NCI-H2107 treated with DMSO at 0.1 percent for 48 hours (cell line): ENCODE measurements around the gene KIAA1143.

Source experiments
- DNase-seq: peaks from one replicate; lab custom pipeline; 2025; ENCODE audit not compliant: unreplicated experiment; lab: John Stamatoyannopoulos, UW

Gene KIAA1143

GRCh38 chr3:44761424-44762169 is at the start of gene KIAA1143, which contains the start of gene KIF15:
Gene KIAA1143 (minus strand): TSS chr3:44761619. CDS start chr3:44761602, 17 bp downstream.
Gene KIF15 (plus strand): TSS chr3:44761794. CDS start chr3:44761866, 72 bp downstream.
- DNase-seq = peak; percentile 76

GRCh38 chr3:44805960-44806359 is 44.5 kb upstream of the KIAA1143 start:
- DNase-seq = no peak

- DNase-seq = no peak
Observed at GRCh38 chr3:44803298-44803697, 41.9 kb upstream of the KIAA1143 start.

DNA sequence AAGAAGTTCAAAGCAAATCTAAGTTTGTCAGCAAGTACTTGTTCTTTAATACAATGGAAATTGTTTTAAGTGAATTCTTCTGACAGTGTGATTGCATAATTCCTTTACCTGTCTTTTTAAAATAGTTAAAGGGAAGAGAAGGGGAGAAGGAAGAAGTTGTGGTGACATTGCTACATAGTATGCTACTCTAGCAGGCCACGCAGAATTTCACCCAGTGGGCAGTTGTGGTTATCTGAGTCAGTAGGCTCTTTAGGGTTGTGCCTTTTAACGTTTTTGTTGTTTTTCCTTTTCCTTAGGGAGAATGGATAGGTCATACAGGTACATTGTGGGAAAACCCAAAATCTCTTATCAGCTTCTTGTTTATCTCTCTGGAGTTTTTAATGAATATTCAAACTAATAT is 40.6 kb upstream of the KIAA1143 start:
- DNase-seq = no peak

DNA sequence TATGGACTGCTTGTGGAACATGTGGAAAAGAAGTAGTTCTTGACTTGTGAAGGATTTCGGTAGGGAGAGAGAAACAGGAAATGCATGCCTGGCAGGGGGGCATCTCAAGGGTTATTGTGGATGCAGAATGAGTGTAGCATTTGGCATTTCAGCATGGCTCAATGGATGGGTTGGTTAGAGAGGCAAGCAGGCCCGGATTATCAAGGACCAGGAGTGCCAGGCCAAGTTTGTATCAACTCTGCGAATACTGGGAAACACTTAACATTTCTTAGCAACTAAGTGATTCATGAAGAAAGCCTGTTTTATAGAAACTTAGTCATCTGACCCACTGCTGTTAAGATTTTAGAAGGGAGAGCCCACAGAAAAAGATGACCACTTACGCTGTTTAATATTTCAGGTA is 33.8 kb upstream of the KIAA1143 start:
- DNase-seq = no peak

DNA sequence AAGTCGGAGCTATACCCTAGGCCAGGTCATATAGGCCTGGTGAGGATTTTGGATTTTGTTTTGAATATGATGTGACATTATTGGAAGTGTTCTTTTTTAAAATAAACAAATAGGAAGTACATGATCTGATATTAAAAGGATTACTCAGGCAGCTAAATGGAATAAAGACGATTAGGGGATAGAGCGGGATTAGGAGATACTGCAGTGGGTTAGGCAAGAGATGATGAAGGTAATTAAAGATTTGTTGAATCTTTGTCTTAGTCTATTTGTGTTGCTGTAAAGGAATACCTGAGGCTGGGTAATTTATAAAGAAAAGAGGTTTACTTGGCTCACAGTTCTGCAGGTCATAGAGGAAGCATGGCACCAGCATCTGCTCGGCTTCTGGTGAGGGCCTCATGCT is 21.5 kb upstream of the KIAA1143 start:
- DNase-seq = no peak

DNA sequence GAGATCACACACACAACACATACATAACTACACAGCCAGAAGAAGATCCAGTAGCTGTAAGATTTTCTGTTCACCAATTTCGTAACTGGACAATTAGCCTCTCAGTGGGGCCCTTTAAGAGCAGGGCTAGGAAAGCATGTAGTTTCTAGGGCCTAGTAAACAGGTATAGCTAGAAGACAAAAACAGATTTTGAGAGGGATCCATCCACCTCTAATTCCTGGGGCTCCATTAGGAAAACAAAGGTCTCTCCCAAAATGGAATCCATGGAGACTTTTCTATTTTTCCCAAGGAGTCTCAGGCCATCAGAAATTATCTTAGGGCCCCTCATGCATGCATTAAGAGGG is 10.7 kb upstream of the KIAA1143 start:
- DNase-seq = no peak

- no peak for DNase-seq
Observed at GRCh38 chr3:44771424-44772098, 10.1 kb upstream of the KIAA1143 start.

DNA sequence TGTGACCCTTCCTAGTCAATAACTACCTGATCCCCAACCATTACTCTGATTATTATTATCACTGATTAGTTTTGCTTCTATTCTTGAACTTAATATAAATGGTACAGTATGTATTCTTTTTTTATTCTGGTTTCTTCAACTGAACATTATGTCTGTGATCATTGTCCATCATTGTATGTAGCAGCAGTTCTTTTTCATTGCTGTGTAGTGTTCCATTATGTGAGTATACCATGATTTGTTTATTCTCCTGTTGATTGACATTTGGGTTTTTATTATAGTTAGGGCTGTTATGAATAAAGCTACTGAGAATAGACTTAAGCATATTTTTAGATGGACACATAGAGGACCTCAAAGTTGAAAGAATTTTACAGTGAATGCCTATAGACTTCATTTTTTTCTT is 2.8 kb upstream of the KIAA1143 start:
- DNase-seq = no peak

DNA sequence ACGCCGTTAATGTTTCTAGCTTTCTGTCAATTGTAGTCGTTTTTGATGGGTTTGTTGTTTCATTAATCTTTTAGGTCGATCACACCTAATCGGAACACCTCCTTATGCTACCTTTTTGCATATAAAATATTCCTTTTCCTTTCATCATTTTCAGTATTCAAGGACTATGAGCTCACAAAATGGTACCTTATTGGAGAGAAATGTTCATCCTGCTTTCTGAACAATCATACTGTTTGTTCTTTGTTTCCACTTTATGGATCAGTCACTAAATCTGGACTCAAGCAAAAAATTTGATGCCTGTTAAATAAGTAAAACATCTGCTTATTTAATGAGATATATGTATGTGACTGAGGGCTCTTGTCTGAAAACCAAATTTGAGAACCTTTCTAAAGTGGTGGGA is 1.3 kb upstream of the KIAA1143 start:
- no peak for DNase-seq

- peak; percentile 9 for DNase-seq
Observed at GRCh38 chr3:44762170-44762677, 805 bp upstream of the KIAA1143 start.

DNA sequence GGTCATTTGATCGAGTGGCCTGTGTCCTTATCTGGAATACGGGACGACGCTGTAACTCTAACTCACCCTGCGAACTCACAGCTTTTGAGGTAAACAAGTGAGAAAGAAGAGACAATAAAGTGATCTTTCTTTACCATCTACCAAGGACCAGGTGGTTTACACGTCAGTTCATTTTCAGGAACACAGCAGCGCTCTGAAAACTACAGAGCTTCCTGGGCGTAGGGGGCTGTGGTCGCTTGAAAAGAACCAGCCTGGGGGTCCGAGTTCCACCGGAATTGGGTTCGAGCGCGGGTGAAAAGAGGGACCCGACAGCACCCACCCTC is 357 bp downstream of the KIAA1143 start:
- no peak for DNase-seq

DNA sequence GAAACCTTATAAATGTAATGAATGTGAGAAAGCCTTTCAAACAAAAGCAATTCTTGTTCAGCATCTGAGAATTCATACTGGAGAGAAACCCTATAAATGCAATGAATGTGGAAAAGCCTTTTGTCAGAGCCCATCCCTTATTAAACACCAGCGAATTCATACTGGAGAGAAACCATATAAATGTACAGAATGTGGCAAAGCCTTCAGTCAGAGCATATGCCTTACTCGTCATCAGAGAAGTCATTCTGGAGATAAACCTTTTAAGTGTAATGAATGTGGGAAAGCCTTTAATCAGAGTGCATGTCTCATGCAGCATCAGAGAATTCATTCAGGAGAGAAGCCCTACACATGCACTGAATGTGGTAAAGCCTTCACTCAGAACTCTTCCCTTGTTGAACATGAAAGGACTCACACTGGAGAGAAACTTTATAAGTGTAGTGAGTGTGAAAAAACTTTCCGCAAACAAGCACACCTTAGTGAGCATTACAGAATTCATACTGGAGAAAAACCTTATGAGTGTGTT is 26.7 kb downstream of the KIAA1143 start:
- no peak for DNase-seq

- no peak for DNase-seq
Observed at GRCh38 chr3:44729384-44729910, 32.0 kb downstream of the KIAA1143 start, which contains the start of gene ZNF501. Gene ZNF501 (plus strand): TSS chr3:44729635. CDS start chr3:44734422, 4,787 bp downstream.

DNA sequence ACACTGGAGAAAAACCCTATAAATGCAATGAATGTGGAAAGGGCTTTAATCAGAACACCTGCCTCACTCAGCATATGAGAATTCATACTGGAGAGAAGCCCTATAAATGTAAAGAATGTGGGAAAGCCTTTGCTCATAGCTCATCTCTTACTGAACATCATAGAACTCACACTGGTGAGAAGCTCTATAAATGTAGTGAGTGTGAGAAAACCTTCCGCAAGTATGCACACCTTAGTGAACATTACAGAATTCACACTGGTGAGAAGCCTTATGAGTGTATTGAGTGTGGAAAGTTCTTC is 39.4 kb downstream of the KIAA1143 start:
- no peak for DNase-seq

- no peak for DNase-seq
Observed at GRCh38 chr3:44721231-44722102, 40.0 kb downstream of the KIAA1143 start.

DNA sequence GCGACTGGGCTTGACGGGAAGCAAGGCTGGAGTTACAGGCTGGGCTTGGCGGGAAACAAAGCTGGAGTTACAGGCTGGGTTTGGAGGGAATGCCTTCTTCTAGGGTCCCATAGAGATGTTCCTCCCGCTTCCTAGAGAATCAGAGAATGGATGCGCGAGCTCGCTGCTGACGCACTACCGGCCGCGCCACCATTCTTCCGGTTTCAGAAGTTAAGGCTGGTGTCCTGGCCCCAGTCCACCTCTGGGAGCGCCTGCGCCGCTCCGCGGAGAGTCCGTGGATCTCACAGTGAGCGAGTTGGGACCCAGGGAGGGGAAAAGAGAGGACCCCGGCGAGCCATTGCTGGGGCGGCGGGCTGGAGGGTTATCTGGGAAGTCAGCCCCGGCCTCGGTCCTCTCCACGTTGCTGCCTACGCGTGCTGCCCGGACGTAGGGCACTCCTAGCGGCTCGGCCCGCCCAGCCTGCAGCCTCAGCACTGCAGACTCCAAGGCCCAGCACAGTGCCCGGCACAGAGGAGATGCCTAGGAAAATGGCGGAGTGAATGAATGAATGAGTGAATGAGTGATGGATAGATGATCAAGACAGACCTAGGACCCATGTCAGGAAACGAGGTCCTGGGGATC is 48.9 kb downstream of the KIAA1143 start, which contains the start of gene ZNF502:
ZNF502 (plus strand) TSS at position 206 of the 621 bp plus-strand sequence. CDS start 7,602 bp downstream, outside the sequence.
- DNase-seq = peak; percentile 16
